HG03064 (cell line): ENCODE measurements around the gene IQGAP1.
"Not testable (repeated sequence)": the region's sequence is repeated elsewhere in the genome, so short reads cannot be mapped to it uniquely, and the experiment has no call there.

Experiments used
- ATAC-seq: cut with Tn5 transposase; IDR thresholded peaks from one replicate; pipeline ENCODE4 v1.9.1; 2021; ENCODE audit warnings: low read depth; ENCODE audit not compliant: unreplicated experiment

IQGAP1 gene

GRCh38 chr15:90481023-90481422 is 93.0 kb downstream of the IQGAP1 start:
- ATAC-seq: no peak

GRCh38 chr15:90482124-90483011 is 94.3 kb downstream of the IQGAP1 start:
- no peak for ATAC-seq

GRCh38 chr15:90483012-90483307 is 94.9 kb downstream of the IQGAP1 start:
- no peak for ATAC-seq

GRCh38 chr15:90483637-90484036 is 95.6 kb downstream of the IQGAP1 start:
- no peak for ATAC-seq

- no peak for ATAC-seq
Measured at GRCh38 chr15:90487186-90487585, 99.1 kb downstream of the IQGAP1 start.

GRCh38 chr15:90489514-90489913 is 101.5 kb downstream of the IQGAP1 start:
- ATAC-seq: no peak

GRCh38 chr15:90489944-90490343 is 101.9 kb downstream of the IQGAP1 start:
- ATAC-seq: no peak

- ATAC-seq: no peak
Measured at GRCh38 chr15:90493647-90494046, 105.6 kb downstream of the IQGAP1 start.

GRCh38 chr15:90495067-90495466 is 107.0 kb downstream of the IQGAP1 start:
- ATAC-seq: no peak

- no peak for ATAC-seq
Measured at GRCh38 chr15:90496791-90497190, 108.7 kb downstream of the IQGAP1 start.

GRCh38 chr15:90497376-90497775 is 109.3 kb downstream of the IQGAP1 start:
- ATAC-seq: no peak

- no peak for ATAC-seq
Measured at GRCh38 chr15:90497912-90498311, 109.9 kb downstream of the IQGAP1 start.

GRCh38 chr15:90500171-90500570 is 112.1 kb downstream of the IQGAP1 start:
- no peak for ATAC-seq

GRCh38 chr15:90501898-90502297 is 113.9 kb downstream of the IQGAP1 start:
- ATAC-seq: no peak

- not testable (repeated sequence) for ATAC-seq
Measured at GRCh38 chr15:90510781-90511180, 122.7 kb downstream of the IQGAP1 start.

GRCh38 chr15:90511211-90511618 is 123.2 kb downstream of the IQGAP1 start:
- ATAC-seq: not testable (repeated sequence)

- no peak for ATAC-seq
Measured at GRCh38 chr15:90512276-90512675, 124.2 kb downstream of the IQGAP1 start.

GRCh38 chr15:90512981-90513380 is 124.9 kb downstream of the IQGAP1 start:
- ATAC-seq: no peak

GRCh38 chr15:90513448-90513847 is 125.4 kb downstream of the IQGAP1 start:
- no peak for ATAC-seq

- not testable (repeated sequence) for ATAC-seq
Measured at GRCh38 chr15:90513893-90514292, 125.9 kb downstream of the IQGAP1 start.

GRCh38 chr15:90519688-90520087 is 131.6 kb downstream of the IQGAP1 start:
- ATAC-seq: no peak

- no peak for ATAC-seq
Measured at GRCh38 chr15:90520365-90520764, 132.3 kb downstream of the IQGAP1 start.

GRCh38 chr15:90523373-90523772 is 135.3 kb downstream of the IQGAP1 start:
- ATAC-seq: no peak
